ENCODE data around the gene IRAK4. TPM values are rescaled to one million over a fixed set of nuclear protein-coding genes. Genes with fewer than 3 reads are reported as not detected.

Gene IRAK4
- polyA plus RNA-seq, 1 donor (not counting 4 experiments of a cell fraction or from before 2014, with no cell fraction given), result 13.9 TPM

GRCh38 chr12:43728117-43728516 lies 30.6 kb upstream of the IRAK4 start:
- Histone ChIP-seq H3K9ac (ENCODE audit: control insufficient read depth, extremely low read depth, insufficient read depth, low read length) (no peak overlapping the region), H3K9me1 (ENCODE audit: control insufficient read depth, extremely low read depth, insufficient read depth, low read length) (no peaks in the 10 kb centered on the region), H4K20me1 (ENCODE audit: control insufficient read depth, extremely low read depth, insufficient read depth, low read length) (no peaks in the 10 kb centered on the region), H3K36me3 (ENCODE audit: control insufficient read depth in 2 of 2, extremely low read depth in 1 of 2, insufficient read depth in 2 of 2, low read length in 2 of 2) (peaks cover 2 to 6% of the 10 kb centered on the region in 2 experiments), H3K79me2 (ENCODE audit: control insufficient read depth, insufficient read depth, low read length) (no peaks in the 10 kb centered on the region), H3K9me3 (ENCODE audit: control insufficient read depth, low read depth, low read length) (no peaks in the 10 kb centered on the region), H2AFZ (ENCODE audit: control insufficient read depth, low read length) (no peak overlapping the region), H3K27ac (ENCODE audit: control insufficient read depth, insufficient read depth, low read length) (no peak overlapping the region), H3K4me2 (ENCODE audit: control insufficient read depth, extremely low read depth, insufficient read depth, low read depth, low read length) (no peak overlapping the region), H3K4me1 (ENCODE audit: control insufficient read depth, extremely low read depth, insufficient read depth, low read length) (no peaks in the 10 kb centered on the region), H3K27me3 (ENCODE audit: control insufficient read depth, extremely low read depth, insufficient read depth, low read length) (no peaks in the 10 kb centered on the region), H3K4me3 (ENCODE audit: control insufficient read depth in 2 of 3, extremely low read depth in 1 of 3, insufficient read depth in 2 of 3, low read depth in 1 of 3, low read length in 3 of 3) (no peak overlapping the region)
- peak in 1 of 3 experiments; percentile 12 for TF ChIP-seq CTCF (optimal IDR thresholded peaks at IDR 0.05 in 1 of 3, IDR thresholded peaks at IDR 0.05 in 1 of 3, conservative IDR thresholded peaks at IDR 0.05 in 1 of 3; ENCODE audit: extremely low read depth in 1 of 3, insufficient read depth in 2 of 3, low read length in 3 of 3)
- TF ChIP-seq EZH2 (IDR thresholded peaks at IDR 0.05; ENCODE audit: low read length), result no peak
- FAIRE-seq (no peak), DNase-seq (ENCODE audit: low read depth, low spot score) (no peak)
- dilution Hi-C loops (cut with MboI; ENCODE audit: extremely low pct_ligation_motif_present, low sequenced_read_pairs), result no loop called here

- dilution Hi-C loops (cut with MboI; ENCODE audit: extremely low pct_ligation_motif_present, low sequenced_read_pairs), result no loop called here
- H3K9me1 ChIP-seq (ENCODE audit: control insufficient read depth, extremely low read depth, insufficient read depth, low read length), result no peaks in the 10 kb centered on the region
- H3K4me2 ChIP-seq (ENCODE audit: control insufficient read depth, extremely low read depth, insufficient read depth, low read depth, low read length), result no peak overlapping the region
- H3K27me3 ChIP-seq (ENCODE audit: control insufficient read depth, extremely low read depth, insufficient read depth, low read length), result no peaks in the 10 kb centered on the region
- TF ChIP-seq CTCF (optimal IDR thresholded peaks at IDR 0.05 in 1 of 3, IDR thresholded peaks at IDR 0.05 in 1 of 3, conservative IDR thresholded peaks at IDR 0.05 in 1 of 3; ENCODE audit: extremely low read depth in 1 of 3, insufficient read depth in 2 of 3, low read length in 3 of 3) (no peak), EZH2 (IDR thresholded peaks at IDR 0.05; ENCODE audit: low read length) (no peak)
- DNase-seq (ENCODE audit: low read depth, low spot score), result no peak
- peaks cover 2 to 6% of the 10 kb centered on the region in 2 experiments for H3K36me3 ChIP-seq (ENCODE audit: control insufficient read depth in 2 of 2, extremely low read depth in 1 of 2, insufficient read depth in 2 of 2, low read length in 2 of 2)
- no peaks in the 10 kb centered on the region for H3K79me2 ChIP-seq (ENCODE audit: control insufficient read depth, insufficient read depth, low read length)
- H3K4me3 ChIP-seq (ENCODE audit: control insufficient read depth in 2 of 3, extremely low read depth in 1 of 3, insufficient read depth in 2 of 3, low read depth in 1 of 3, low read length in 3 of 3), result no peak overlapping the region
- no peak overlapping the region for H3K9ac ChIP-seq (ENCODE audit: control insufficient read depth, extremely low read depth, insufficient read depth, low read length)
- no peaks in the 10 kb centered on the region for H4K20me1 ChIP-seq (ENCODE audit: control insufficient read depth, extremely low read depth, insufficient read depth, low read length)
- H3K4me1 ChIP-seq (ENCODE audit: control insufficient read depth, extremely low read depth, insufficient read depth, low read length), result no peaks in the 10 kb centered on the region
- no peak overlapping the region for H3K27ac ChIP-seq (ENCODE audit: control insufficient read depth, insufficient read depth, low read length)
- H2AFZ ChIP-seq (ENCODE audit: control insufficient read depth, low read length), result no peak overlapping the region
- H3K9me3 ChIP-seq (ENCODE audit: control insufficient read depth, low read depth, low read length), result no peaks in the 10 kb centered on the region
- FAIRE-seq, result no peak
These were observed 30.1 kb upstream of the IRAK4 start for GRCh38 chr12:43728698-43729097.
